ENCODE measurements around the gene RNU6-9. TPM values are rescaled to one million over a fixed set of nuclear protein-coding genes. Genes with fewer than 3 reads are reported as not detected.

Gene RNU6-9
- total RNA-seq, 1 donor from 2014 or later, result not detected

- Mint-ChIP-seq H3K9me3 (ENCODE audit: unreplicated experiment) (no peaks in the 10 kb centered on the region), H3K27me3 (ENCODE audit: low read depth, unreplicated experiment) (no peaks in the 10 kb centered on the region), H3K4me3 (ENCODE audit: unreplicated experiment) (peak overlapping the region; percentile 79), H3K36me3 (ENCODE audit: low read depth, unreplicated experiment) (peaks cover 6% of the 10 kb centered on the region), H3K4me1 (ENCODE audit: low read depth, unreplicated experiment) (peaks cover 4% of the 10 kb centered on the region), H3K27ac (ENCODE audit: unreplicated experiment) (peak overlapping the region; percentile 62)
- no peak overlapping the region for H2AFZ ChIP-seq (ENCODE audit: low read depth, low read length)
- FAIRE-seq (no peak), DNase-seq (ENCODE audit: low read depth) (no peak)
- no peak overlapping the region for H3K9ac ChIP-seq (ENCODE audit: low read length)
- no peak for TF ChIP-seq EZH2 (IDR thresholded peaks at IDR 0.05; ENCODE audit: insufficient read depth, low read length)
- no peak for TF ChIP-seq CTCF (IDR thresholded peaks at IDR 0.05; ENCODE audit: insufficient read depth, low read depth, low read length)
- H4K20me1 ChIP-seq (ENCODE audit: insufficient read depth, low read length), result peaks cover 15% of the 10 kb centered on the region
- peaks cover 37% of the 10 kb centered on the region for H3K79me2 ChIP-seq (ENCODE audit: insufficient read depth, low read length)
- peak overlapping the region; percentile 39 for H3K4me3 ChIP-seq (ENCODE audit: insufficient read depth, low read depth, low read length)
- H3K9me3 ChIP-seq (ENCODE audit: insufficient read depth, low read depth, low read length), result no peaks in the 10 kb centered on the region
- H3K27ac ChIP-seq (ENCODE audit: low read depth, low read length), result no peak overlapping the region
- peaks cover 20% of the 10 kb centered on the region for H3K4me1 ChIP-seq (ENCODE audit: insufficient read depth, low read length)
- peak overlapping the region; percentile 93 for H3K4me2 ChIP-seq (ENCODE audit: low read length)
- no peaks in the 10 kb centered on the region for H3K27me3 ChIP-seq (ENCODE audit: insufficient read depth, low read length)
- no peaks in the 10 kb centered on the region for H3K36me3 ChIP-seq (ENCODE audit: insufficient read depth, low read length)
Observed at GRCh38 chr19:927780-928401, 34.6 kb downstream of the RNU6-9 start.

- peaks cover 5% of the 10 kb centered on the region for H3K4me1 Mint-ChIP-seq (ENCODE audit: low read depth, unreplicated experiment)
- no peak for TF ChIP-seq CTCF (IDR thresholded peaks at IDR 0.05; ENCODE audit: insufficient read depth, low read depth, low read length)
- no peak for TF ChIP-seq EZH2 (IDR thresholded peaks at IDR 0.05; ENCODE audit: insufficient read depth, low read length)
Observed at GRCh38 chr19:928471-929202, 35.4 kb downstream of the RNU6-9 start.

More at GRCh38 chr19:928471-929202, 35.4 kb downstream of the RNU6-9 start:
- DNase-seq (ENCODE audit: low read depth) (no peak), FAIRE-seq (no peak)
- peaks cover 15% of the 10 kb centered on the region for H4K20me1 ChIP-seq (ENCODE audit: insufficient read depth, low read length)
- no peaks in the 10 kb centered on the region for H3K27me3 Mint-ChIP-seq (ENCODE audit: low read depth, unreplicated experiment)
- no peaks in the 10 kb centered on the region for H3K9me3 Mint-ChIP-seq (ENCODE audit: unreplicated experiment)
- no peak overlapping the region for H2AFZ ChIP-seq (ENCODE audit: low read depth, low read length)
- no peak overlapping the region for H3K27ac Mint-ChIP-seq (ENCODE audit: unreplicated experiment)
- no peaks in the 10 kb centered on the region for H3K27me3 ChIP-seq (ENCODE audit: insufficient read depth, low read length)
- H3K36me3 ChIP-seq (ENCODE audit: insufficient read depth, low read length), result no peaks in the 10 kb centered on the region
- H3K36me3 Mint-ChIP-seq (ENCODE audit: low read depth, unreplicated experiment), result peaks cover 6% of the 10 kb centered on the region
- no peak overlapping the region for H3K27ac ChIP-seq (ENCODE audit: low read depth, low read length)
- no peaks in the 10 kb centered on the region for H3K9me3 ChIP-seq (ENCODE audit: insufficient read depth, low read depth, low read length)
- no peak overlapping the region for H3K4me2 ChIP-seq (ENCODE audit: low read length)
- peaks cover 37% of the 10 kb centered on the region for H3K79me2 ChIP-seq (ENCODE audit: insufficient read depth, low read length)
- H3K9ac ChIP-seq (ENCODE audit: low read length), result no peak overlapping the region
- H3K4me3 Mint-ChIP-seq (ENCODE audit: unreplicated experiment), result peak overlapping the region; percentile 79
- peaks cover 27% of the 10 kb centered on the region for H3K4me1 ChIP-seq (ENCODE audit: insufficient read depth, low read length)
- no peak overlapping the region for H3K4me3 ChIP-seq (ENCODE audit: insufficient read depth, low read depth, low read length)
